Vagina (tissue), 2 donors: Measurements from ENCODE around the gene OTOF. TPM values are rescaled to one million over a fixed set of nuclear protein-coding genes. Genes with fewer than 3 reads are reported as not detected.
"Not testable (repeated sequence)": the region's sequence is repeated elsewhere in the genome, so short reads cannot be mapped to it uniquely, and the experiment has no call there.

Experiments used
- DNase-seq, 2 donors: peaks; one replicate each; pipeline ENCODE4 v3.0.0-alpha.2; 2017; ENCODE audit errors: extremely low spot score in 2 of 2
- H3K27ac ChIP-seq: fragments of 200-600 bp; sonication (generic); one replicate; pipeline ENCODE4 v1.5.1; 2019
- H3K27me3 ChIP-seq: fragments of 200-600 bp; sonication (generic); one replicate; pipeline ENCODE4 v1.5.1; 2019
- H3K36me3 ChIP-seq, 2 donors: fragments of 200-600 bp; sonication (generic); one replicate each; pipeline ENCODE4 v1.5.1; 2017 to 2019
- H3K4me1 ChIP-seq: fragments of 200-600 bp; sonication (generic); one replicate; pipeline ENCODE4 v1.5.1; 2019
- H3K4me3 ChIP-seq, 2 donors: fragments of 200-600 bp; sonication (generic); 1 replicate in 1 of 2; 2 replicates in 1 of 2; pipeline ENCODE4 v1.5.1; 2016 to 2019
- H3K9me3 ChIP-seq: fragments of 200-600 bp; sonication (generic); one replicate; pipeline ENCODE4 v1.5.1; 2019
- CTCF ChIP-seq, 3 experiments: fragments of 450-650 bp in 2 of 3; fragments of 200-600 bp in 1 of 3; sonication (generic) in 1 of 3; IDR thresholded peaks; one replicate each; pipeline ENCODE4 v1.5.1; 2017 to 2019; ENCODE audit warnings: antibody characterized with exemption in 3 of 3, mild to moderate bottlenecking in 2 of 3, moderate library complexity in 2 of 3
- POLR2A ChIP-seq, 2 donors: fragments of 450-650 bp; IDR thresholded peaks; one replicate each; pipeline ENCODE4 v1.6.1; 2017; ENCODE audit warnings: antibody characterized with exemption in 2 of 2, mild to moderate bottlenecking in 2 of 2, moderate library complexity in 2 of 2
- POLR2AphosphoS5 ChIP-seq, 2 donors: sonication (generic); formaldehyde crosslinking; IDR thresholded peaks; one replicate each; pipeline ENCODE4 v1.9.0; 2017; ENCODE audit warnings: antibody characterized with exemption in 2 of 2, mild to moderate bottlenecking in 2 of 2, low read depth in 1 of 2; ENCODE audit not compliant: insufficient read depth in 1 of 2
- intact Hi-C: fragments of 100-400 bp; cut with DNase I; formaldehyde crosslinking; loops from one replicate; pipeline ENCODE4 v1.15.1; 2023
- total RNA-seq: library from RNA; depleted of rRNA; stranded (reverse); fragments of >200 nt; gene quantifications from one replicate; pipeline ENCODE4 v1.2.3, GENCODE V29; 2016

OTOF gene
- total RNA-seq, 1 donor from 2014 or later = 0.49 TPM

- Histone ChIP-seq H3K36me3 (no peaks in the 10 kb centered on the region), H3K27me3 (no peaks in the 10 kb centered on the region), H3K27ac (no peak overlapping the region), H3K4me1 (no peaks in the 10 kb centered on the region), H3K4me3 (no peak overlapping the region), H3K9me3 (peaks cover 6% of the 10 kb centered on the region)
- no peak for TF ChIP-seq CTCF (IDR thresholded peaks at IDR 0.05)
- TF ChIP-seq POLR2AphosphoS5 (IDR thresholded peaks at IDR 0.05; ENCODE audit: insufficient read depth in 1 of 2, low read depth in 1 of 2) = no peak
- no peak for TF ChIP-seq POLR2A (IDR thresholded peaks at IDR 0.05)
- intact Hi-C loops = no loop called here
- DNase-seq = no peak
Observed at GRCh38 chr2:26469955-26470354, 8.0 kb downstream of the OTOF start.

GRCh38 chr2:26469092-26469710 is 8.7 kb downstream of the OTOF start:
- Histone ChIP-seq H3K4me1 (no peaks in the 10 kb centered on the region), H3K27ac (no peak overlapping the region), H3K27me3 (no peaks in the 10 kb centered on the region), H3K9me3 (peaks cover 6% of the 10 kb centered on the region), H3K36me3 (no peaks in the 10 kb centered on the region), H3K4me3 (no peak overlapping the region)
- no peak for TF ChIP-seq POLR2AphosphoS5 (IDR thresholded peaks at IDR 0.05; ENCODE audit: insufficient read depth in 1 of 2, low read depth in 1 of 2)
- TF ChIP-seq POLR2A (IDR thresholded peaks at IDR 0.05) = no peak
- TF ChIP-seq CTCF (IDR thresholded peaks at IDR 0.05) = peak in 1 of 3 experiments; percentile 28
- intact Hi-C loops = no loop called here
- DNase-seq = no peak

- DNase-seq, H3K27ac ChIP-seq, intact Hi-C loops, H3K9me3 ChIP-seq, H3K36me3 ChIP-seq, H3K27me3 ChIP-seq, H3K4me3 ChIP-seq, H3K4me1 ChIP-seq: not testable (repeated sequence)
Observed at GRCh38 chr2:26468544-26468943, 9.4 kb downstream of the OTOF start.

- Histone ChIP-seq H3K27me3 (no peaks in the 10 kb centered on the region), H3K9me3 (peaks cover 6% of the 10 kb centered on the region), H3K4me1 (no peaks in the 10 kb centered on the region), H3K27ac (no peak overlapping the region), H3K36me3 (no peaks in the 10 kb centered on the region), H3K4me3 (no peak overlapping the region)
- no peak for DNase-seq
- intact Hi-C loops = no loop called here
- TF ChIP-seq POLR2AphosphoS5 (IDR thresholded peaks at IDR 0.05; ENCODE audit: insufficient read depth in 1 of 2, low read depth in 1 of 2) (no peak), POLR2A (IDR thresholded peaks at IDR 0.05) (no peak)
Observed at GRCh38 chr2:26466662-26467310, 11.1 kb downstream of the OTOF start.

GRCh38 chr2:26465981-26466471 is 11.9 kb downstream of the OTOF start:
- DNase-seq = no peak
- intact Hi-C loops = no loop called here
- Histone ChIP-seq H3K36me3 (no peaks in the 10 kb centered on the region), H3K27ac (no peak overlapping the region), H3K4me1 (no peaks in the 10 kb centered on the region), H3K27me3 (no peaks in the 10 kb centered on the region), H3K4me3 (no peak overlapping the region), H3K9me3 (peaks cover 6% of the 10 kb centered on the region)
- TF ChIP-seq POLR2AphosphoS5 (IDR thresholded peaks at IDR 0.05; ENCODE audit: insufficient read depth in 1 of 2, low read depth in 1 of 2) = no peak
- no peak for TF ChIP-seq CTCF (IDR thresholded peaks at IDR 0.05)
- no peak for TF ChIP-seq POLR2A (IDR thresholded peaks at IDR 0.05)

- intact Hi-C loops = no loop called here
- no peaks in the 10 kb centered on the region for H3K36me3 ChIP-seq
- no peak overlapping the region for H3K27ac ChIP-seq
- no peak for DNase-seq
- H3K27me3 ChIP-seq = no peaks in the 10 kb centered on the region
- no peak for TF ChIP-seq POLR2A (IDR thresholded peaks at IDR 0.05)
- peaks cover 6% of the 10 kb centered on the region for H3K9me3 ChIP-seq
- no peaks in the 10 kb centered on the region for H3K4me1 ChIP-seq
- H3K4me3 ChIP-seq = no peak overlapping the region
Observed at GRCh38 chr2:26465266-26465925, 12.5 kb downstream of the OTOF start.
